ENCODE data around the gene CPE.
"Not testable (repeated sequence)": the region's sequence is repeated elsewhere in the genome, so short reads cannot be mapped to it uniquely, and the experiment has no call there.

Gene CPE

DNA sequence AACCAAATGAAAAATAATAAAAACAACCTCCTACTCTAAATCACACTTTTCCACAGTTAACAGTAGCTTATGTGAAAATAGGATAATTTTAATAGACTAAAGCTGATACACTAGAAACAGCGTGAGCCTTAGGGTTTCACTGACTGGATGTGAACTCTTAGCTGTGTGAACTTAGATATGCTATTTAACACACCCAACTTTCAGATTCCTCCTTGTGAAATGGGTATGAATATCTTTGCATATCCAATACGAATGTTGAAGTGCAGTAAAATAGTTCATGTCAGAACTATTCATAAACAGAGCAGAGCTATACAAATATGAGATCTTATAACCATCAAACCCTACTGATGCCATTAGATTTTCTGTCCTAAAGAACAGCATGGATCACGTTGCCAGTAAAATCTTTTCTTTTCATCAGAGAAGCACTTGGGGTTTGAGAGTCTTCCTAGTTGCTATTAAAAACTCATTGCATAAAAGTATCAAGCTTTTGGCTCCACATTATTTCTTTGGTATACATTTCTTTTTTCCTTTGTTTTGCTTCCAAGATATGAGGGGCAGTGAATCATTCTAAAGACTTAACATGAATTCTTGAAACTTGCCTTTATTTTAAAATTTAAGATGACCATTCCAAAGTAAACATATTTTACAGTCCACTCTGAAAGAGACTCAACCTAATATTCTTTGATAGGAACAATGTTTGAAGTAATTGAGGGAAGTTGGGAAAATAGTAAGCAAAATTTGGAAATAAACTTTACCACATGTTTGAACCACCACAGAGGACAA lies 102.4 kb downstream of the CPE start:
- TF ChIP-seq, protein P1, sequence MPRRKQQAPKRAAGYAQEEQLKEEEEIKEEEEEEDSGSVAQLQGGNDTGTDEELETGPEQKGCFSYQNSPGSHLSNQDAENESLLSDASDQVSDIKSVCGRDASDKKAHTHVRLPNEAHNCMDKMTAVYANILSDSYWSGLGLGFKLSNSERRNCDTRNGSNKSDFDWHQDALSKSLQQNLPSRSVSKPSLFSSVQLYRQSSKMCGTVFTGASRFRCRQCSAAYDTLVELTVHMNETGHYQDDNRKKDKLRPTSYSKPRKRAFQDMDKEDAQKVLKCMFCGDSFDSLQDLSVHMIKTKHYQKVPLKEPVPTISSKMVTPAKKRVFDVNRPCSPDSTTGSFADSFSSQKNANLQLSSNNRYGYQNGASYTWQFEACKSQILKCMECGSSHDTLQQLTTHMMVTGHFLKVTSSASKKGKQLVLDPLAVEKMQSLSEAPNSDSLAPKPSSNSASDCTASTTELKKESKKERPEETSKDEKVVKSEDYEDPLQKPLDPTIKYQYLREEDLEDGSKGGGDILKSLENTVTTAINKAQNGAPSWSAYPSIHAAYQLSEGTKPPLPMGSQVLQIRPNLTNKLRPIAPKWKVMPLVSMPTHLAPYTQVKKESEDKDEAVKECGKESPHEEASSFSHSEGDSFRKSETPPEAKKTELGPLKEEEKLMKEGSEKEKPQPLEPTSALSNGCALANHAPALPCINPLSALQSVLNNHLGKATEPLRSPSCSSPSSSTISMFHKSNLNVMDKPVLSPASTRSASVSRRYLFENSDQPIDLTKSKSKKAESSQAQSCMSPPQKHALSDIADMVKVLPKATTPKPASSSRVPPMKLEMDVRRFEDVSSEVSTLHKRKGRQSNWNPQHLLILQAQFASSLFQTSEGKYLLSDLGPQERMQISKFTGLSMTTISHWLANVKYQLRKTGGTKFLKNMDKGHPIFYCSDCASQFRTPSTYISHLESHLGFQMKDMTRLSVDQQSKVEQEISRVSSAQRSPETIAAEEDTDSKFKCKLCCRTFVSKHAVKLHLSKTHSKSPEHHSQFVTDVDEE (CRISPR knock-in tag; IDR thresholded peaks at IDR 0.05) = no peak
- TF ChIP-seq ISL1 (CRISPR knock-in tag; IDR thresholded peaks at IDR 0.05) = no peak
- TF ChIP-seq PPARA (CRISPR knock-in tag; IDR thresholded peaks at IDR 0.05; ENCODE audit: borderline replicate concordance) = no peak
- TF ChIP-seq, protein P2, sequence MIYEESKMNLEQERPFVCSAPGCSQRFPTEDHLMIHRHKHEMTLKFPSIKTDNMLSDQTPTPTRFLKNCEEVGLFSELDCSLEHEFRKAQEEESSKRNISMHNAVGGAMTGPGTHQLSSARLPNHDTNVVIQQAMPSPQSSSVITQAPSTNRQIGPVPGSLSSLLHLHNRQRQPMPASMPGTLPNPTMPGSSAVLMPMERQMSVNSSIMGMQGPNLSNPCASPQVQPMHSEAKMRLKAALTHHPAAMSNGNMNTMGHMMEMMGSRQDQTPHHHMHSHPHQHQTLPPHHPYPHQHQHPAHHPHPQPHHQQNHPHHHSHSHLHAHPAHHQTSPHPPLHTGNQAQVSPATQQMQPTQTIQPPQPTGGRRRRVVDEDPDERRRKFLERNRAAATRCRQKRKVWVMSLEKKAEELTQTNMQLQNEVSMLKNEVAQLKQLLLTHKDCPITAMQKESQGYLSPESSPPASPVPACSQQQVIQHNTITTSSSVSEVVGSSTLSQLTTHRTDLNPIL (CRISPR knock-in tag; IDR thresholded peaks at IDR 0.05; ENCODE audit: low read depth) = no peak
- no peak for TF ChIP-seq ZFP30 (CRISPR knock-in tag; IDR thresholded peaks at IDR 0.05)
- no peak for ATAC-seq

DNA sequence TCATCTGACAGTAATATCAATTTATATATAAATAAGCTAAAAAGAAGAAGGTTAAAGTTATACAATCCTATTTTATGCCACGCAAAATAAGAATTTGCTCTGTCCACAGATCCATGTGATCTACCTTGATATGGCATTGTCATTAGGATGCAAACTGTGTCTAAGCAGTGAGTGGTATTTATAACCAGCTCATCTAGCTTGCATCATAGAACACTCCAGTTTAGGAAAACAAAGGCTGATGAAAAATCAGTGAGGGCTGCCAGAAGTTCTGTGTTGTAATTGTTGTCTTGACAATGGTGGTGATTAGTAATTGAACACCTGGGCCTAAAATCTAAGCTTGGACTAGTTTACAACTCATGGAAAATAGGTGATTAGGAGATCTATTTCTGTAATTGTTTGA lies 111.0 kb downstream of the CPE start:
- ATAC-seq = no peak
- TF ChIP-seq TCF4 (CRISPR knock-in tag; IDR thresholded peaks at IDR 0.05; ENCODE audit: borderline replicate concordance) (no peak), SNAI2 (CRISPR knock-in tag; IDR thresholded peaks at IDR 0.05) (no peak), ARNTL (CRISPR knock-in tag; IDR thresholded peaks at IDR 0.05; ENCODE audit: borderline replicate concordance, low read depth) (no peak), GLIS3 (CRISPR knock-in tag; IDR thresholded peaks at IDR 0.05) (no peak), CSDC2 (CRISPR knock-in tag; IDR thresholded peaks at IDR 0.05) (no peak), ZNF70 (CRISPR knock-in tag; IDR thresholded peaks at IDR 0.05) (no peak), ZFP30 (CRISPR knock-in tag; IDR thresholded peaks at IDR 0.05) (no peak), TOX (CRISPR knock-in tag; IDR thresholded peaks at IDR 0.05; ENCODE audit: borderline replicate concordance) (no peak), ZNF8 (CRISPR knock-in tag; IDR thresholded peaks at IDR 0.05) (no peak), ISL1 (CRISPR knock-in tag; IDR thresholded peaks at IDR 0.05) (no peak), ZFP3 (CRISPR knock-in tag; IDR thresholded peaks at IDR 0.05) (no peak)
- TF ChIP-seq, protein P3, sequence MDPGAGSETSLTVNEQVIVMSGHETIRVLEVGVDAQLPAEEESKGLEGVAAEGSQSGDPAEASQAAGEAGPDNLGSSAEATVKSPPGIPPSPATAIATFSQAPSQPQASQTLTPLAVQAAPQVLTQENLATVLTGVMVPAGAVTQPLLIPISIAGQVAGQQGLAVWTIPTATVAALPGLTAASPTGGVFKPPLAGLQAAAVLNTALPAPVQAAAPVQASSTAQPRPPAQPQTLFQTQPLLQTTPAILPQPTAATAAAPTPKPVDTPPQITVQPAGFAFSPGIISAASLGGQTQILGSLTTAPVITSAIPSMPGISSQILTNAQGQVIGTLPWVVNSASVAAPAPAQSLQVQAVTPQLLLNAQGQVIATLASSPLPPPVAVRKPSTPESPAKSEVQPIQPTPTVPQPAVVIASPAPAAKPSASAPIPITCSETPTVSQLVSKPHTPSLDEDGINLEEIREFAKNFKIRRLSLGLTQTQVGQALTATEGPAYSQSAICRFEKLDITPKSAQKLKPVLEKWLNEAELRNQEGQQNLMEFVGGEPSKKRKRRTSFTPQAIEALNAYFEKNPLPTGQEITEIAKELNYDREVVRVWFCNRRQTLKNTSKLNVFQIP (CRISPR knock-in tag; IDR thresholded peaks at IDR 0.05; ENCODE audit: borderline replicate concordance, low read depth) = no peak

DNA sequence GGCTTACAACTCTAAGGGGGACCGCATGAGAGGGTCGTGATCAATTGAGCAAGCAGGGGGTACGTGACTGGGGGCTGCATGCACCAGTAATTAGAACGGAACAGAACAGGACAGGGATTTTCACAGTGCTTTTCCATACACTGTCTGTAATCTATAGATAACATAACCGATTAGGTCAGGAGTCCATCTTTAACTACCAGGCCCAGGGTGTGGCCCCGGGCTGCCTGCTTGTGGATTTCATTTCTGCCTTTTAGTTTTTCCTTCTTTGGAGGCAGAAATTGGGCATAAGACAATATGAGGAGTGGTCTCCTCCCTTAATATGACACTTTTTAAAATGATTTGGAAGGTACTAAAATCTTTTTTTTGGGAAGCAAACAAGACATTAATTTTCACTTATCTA lies 113.8 kb downstream of the CPE start:
- not testable (repeated sequence) for ATAC-seq

DNA sequence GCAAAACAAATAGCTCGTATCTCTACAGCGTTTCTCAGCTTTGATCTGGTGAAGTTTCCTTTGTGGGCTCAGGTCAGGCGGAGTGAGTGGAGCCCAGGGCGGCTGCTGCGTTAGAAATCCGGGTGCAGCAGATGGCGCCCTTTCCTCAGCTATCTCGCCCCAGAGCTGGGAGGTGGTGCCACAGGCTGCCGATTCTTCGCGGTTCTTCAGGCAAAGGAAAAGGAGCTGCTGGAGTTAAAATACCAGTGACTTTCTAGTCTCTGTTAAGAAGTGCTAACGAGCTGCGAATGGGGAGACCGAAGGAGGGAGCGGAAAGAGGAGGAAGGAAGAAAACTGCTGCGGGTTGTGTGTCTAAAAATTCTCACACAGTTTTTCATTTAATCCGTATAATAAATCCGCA lies 114.6 kb downstream of the CPE start:
- peak; percentile 76 for ATAC-seq
- no peak for TF ChIP-seq ZC3H10 (CRISPR knock-in tag; IDR thresholded peaks at IDR 0.05)
- TF ChIP-seq ZFP3 (CRISPR knock-in tag; IDR thresholded peaks at IDR 0.05) = no peak
- TF ChIP-seq ESRRG (CRISPR knock-in tag; IDR thresholded peaks at IDR 0.05) = no peak
- no peak for TF ChIP-seq TOX (CRISPR knock-in tag; IDR thresholded peaks at IDR 0.05; ENCODE audit: borderline replicate concordance)
- TF ChIP-seq, protein P3 (CRISPR knock-in tag; IDR thresholded peaks at IDR 0.05; ENCODE audit: borderline replicate concordance, low read depth) = no peak

Data from SK-N-SH treated with all-trans-retinoic acid at 6 μM for 48 hours (cell line).